NCI-H1105 (cell line): ENCODE measurements around the gene KYNU.
"Not testable (repeated sequence)": the region's sequence is repeated elsewhere in the genome, so short reads cannot be mapped to it uniquely, and the experiment has no call there.

Experiments used
- DNase-seq: peaks from one replicate; lab custom pipeline; 2025; lab: John Stamatoyannopoulos, UW

The KYNU gene

GRCh38 chr2:143026411-143027054 lies 149.1 kb downstream of the KYNU start:
- no peak for DNase-seq

- DNase-seq: no peak
These were observed 151.7 kb downstream of the KYNU start for GRCh38 chr2:143029141-143029540.

GRCh38 chr2:143030127-143030526 lies 152.7 kb downstream of the KYNU start:
- DNase-seq: no peak

GRCh38 chr2:143034292-143035074 lies 157.0 kb downstream of the KYNU start:
- peak; percentile 69 for DNase-seq

- DNase-seq: no peak
These were observed 174.0 kb downstream of the KYNU start for GRCh38 chr2:143051465-143051864.

GRCh38 chr2:143053437-143053836 lies 176.0 kb downstream of the KYNU start:
- not testable (repeated sequence) for DNase-seq

- no peak for DNase-seq
These were observed 179.1 kb downstream of the KYNU start for GRCh38 chr2:143056550-143056949.

- no peak for DNase-seq
These were observed 181.4 kb downstream of the KYNU start for GRCh38 chr2:143058851-143059250.

- DNase-seq: no peak
These were observed 186.2 kb downstream of the KYNU start for GRCh38 chr2:143063612-143064200.

- DNase-seq: no peak
These were observed 190.6 kb downstream of the KYNU start for GRCh38 chr2:143068094-143068493.

GRCh38 chr2:143068509-143068908 lies 191.0 kb downstream of the KYNU start:
- DNase-seq: no peak

- DNase-seq: no peak
These were observed 193.2 kb downstream of the KYNU start for GRCh38 chr2:143070704-143071103.

- no peak for DNase-seq
These were observed 193.9 kb downstream of the KYNU start for GRCh38 chr2:143071185-143071876.

- not testable (repeated sequence) for DNase-seq
These were observed 197.4 kb downstream of the KYNU start for GRCh38 chr2:143074913-143075312.

GRCh38 chr2:143075711-143076110 lies 198.2 kb downstream of the KYNU start:
- no peak for DNase-seq

GRCh38 chr2:143078104-143078503 lies 200.6 kb downstream of the KYNU start:
- no peak for DNase-seq

- DNase-seq: no peak
These were observed 204.2 kb downstream of the KYNU start for GRCh38 chr2:143081616-143082015.

- no peak for DNase-seq
These were observed 206.2 kb downstream of the KYNU start for GRCh38 chr2:143083636-143084035.

- no peak for DNase-seq
These were observed 207.0 kb downstream of the KYNU start for GRCh38 chr2:143084462-143084861.

- no peak for DNase-seq
These were observed 207.8 kb downstream of the KYNU start for GRCh38 chr2:143085125-143085784.

- DNase-seq: no peak
These were observed 209.6 kb downstream of the KYNU start for GRCh38 chr2:143087033-143087432.

- no peak for DNase-seq
These were observed 210.9 kb downstream of the KYNU start for GRCh38 chr2:143088388-143088787.
